G401.6 (cell line): ENCODE measurements around the gene TRIP10.
"Not testable (repeated sequence)": the region's sequence is repeated elsewhere in the genome, so short reads cannot be mapped to it uniquely, and the experiment has no call there.

ENCODE experiments used
- FAIRE-seq: peaks from 2 replicates; lab custom pipeline; 2012; peaks lifted over from hg19 to GRCh38; lab: Jason Lieb, UNC

Gene TRIP10

GRCh38 chr19:6743714-6744380 is 4.4 kb downstream of the TRIP10 start:
- FAIRE-seq = no peak

- no peak for FAIRE-seq
Measured at GRCh38 chr19:6744381-6745301, 5.2 kb downstream of the TRIP10 start.

- no peak for FAIRE-seq
Measured at GRCh38 chr19:6745965-6746364, 6.5 kb downstream of the TRIP10 start.

- not testable (repeated sequence) for FAIRE-seq
Measured at GRCh38 chr19:6748543-6748942, 9.1 kb downstream of the TRIP10 start.

GRCh38 chr19:6750062-6750461 is 10.6 kb downstream of the TRIP10 start:
- FAIRE-seq = no peak

GRCh38 chr19:6751189-6751588 is 11.7 kb downstream of the TRIP10 start:
- no peak for FAIRE-seq

GRCh38 chr19:6752256-6753177 is 13.0 kb downstream of the TRIP10 start:
- peak; percentile 65 for FAIRE-seq

GRCh38 chr19:6753178-6754031 is 13.9 kb downstream of the TRIP10 start:
- peak; percentile 99 for FAIRE-seq

GRCh38 chr19:6754136-6754535 is 14.7 kb downstream of the TRIP10 start:
- FAIRE-seq = no peak

GRCh38 chr19:6754653-6755463 is 15.4 kb downstream of the TRIP10 start:
- no peak for FAIRE-seq

GRCh38 chr19:6760606-6761005 is 21.1 kb downstream of the TRIP10 start:
- no peak for FAIRE-seq

GRCh38 chr19:6761053-6761676 is 21.7 kb downstream of the TRIP10 start:
- FAIRE-seq = no peak

- not testable (repeated sequence) for FAIRE-seq
Measured at GRCh38 chr19:6762253-6762797, 22.8 kb downstream of the TRIP10 start.

GRCh38 chr19:6765738-6766356 is 26.4 kb downstream of the TRIP10 start:
- no peak for FAIRE-seq

- no peak for FAIRE-seq
Measured at GRCh38 chr19:6766357-6767080, 27.0 kb downstream of the TRIP10 start.

GRCh38 chr19:6767081-6767356 is 27.5 kb downstream of the TRIP10 start:
- no peak for FAIRE-seq

- no peak for FAIRE-seq
Measured at GRCh38 chr19:6767357-6768235, 28.1 kb downstream of the TRIP10 start, which contains the start of gene SH2D3A. Gene SH2D3A (minus strand): TSS chr19:6767435. CDS start chr19:6763748, 3,687 bp downstream.
